Measurements from ENCODE around the gene GLRA1.
"Not testable (repeated sequence)": the region's sequence is repeated elsewhere in the genome, so short reads cannot be mapped to it uniquely, and the experiment has no call there.

The GLRA1 gene

DNA sequence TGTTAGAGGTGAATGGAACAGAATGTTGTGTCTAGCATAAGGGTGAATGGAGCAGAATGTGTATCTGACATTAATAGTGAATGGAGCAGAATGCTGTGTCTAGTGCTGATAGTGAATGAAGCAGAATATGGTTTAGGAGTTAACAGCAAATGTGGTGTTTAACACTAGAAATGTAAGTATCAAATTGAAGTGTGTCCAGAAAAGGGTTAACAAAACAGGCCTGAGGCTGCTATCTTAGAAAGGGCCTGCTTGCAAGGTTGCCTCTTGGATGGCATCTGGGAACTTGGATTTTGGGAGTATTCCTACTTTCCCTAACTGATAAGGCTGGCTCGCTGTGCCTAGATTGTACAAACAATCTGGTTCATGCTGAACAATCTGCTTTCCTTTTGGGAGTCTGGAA lies 76.8 kb downstream of the GLRA1 start:
- H3K4me3 ChIP-seq (ENCODE audit: low read length), result no peak overlapping the region
- no peak for TF ChIP-seq ZNF274 (IDR thresholded peaks at IDR 0.05; ENCODE audit: low read depth, low read length)

DNA sequence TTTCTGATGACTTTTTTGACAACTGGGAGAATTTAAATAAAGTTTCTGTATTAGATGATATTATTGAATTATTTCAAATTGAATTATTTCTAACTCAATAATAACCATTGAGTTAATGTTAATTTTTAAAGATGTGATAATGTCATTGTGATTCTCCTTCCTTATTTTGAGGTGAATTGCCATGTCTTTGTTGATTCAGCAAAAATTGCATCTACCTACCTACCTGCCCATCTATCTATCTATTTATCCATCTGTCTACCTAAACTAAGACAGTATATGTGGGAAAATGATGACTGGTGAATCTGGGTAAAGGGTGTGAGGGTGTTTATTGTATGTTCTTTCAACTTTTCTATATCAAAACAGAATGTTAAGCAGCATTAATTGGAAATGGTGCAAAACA lies 77.9 kb downstream of the GLRA1 start:
- H3K4me3 ChIP-seq (ENCODE audit: low read length), result no peak overlapping the region
- no peak for TF ChIP-seq ZNF274 (IDR thresholded peaks at IDR 0.05; ENCODE audit: low read depth, low read length)

DNA sequence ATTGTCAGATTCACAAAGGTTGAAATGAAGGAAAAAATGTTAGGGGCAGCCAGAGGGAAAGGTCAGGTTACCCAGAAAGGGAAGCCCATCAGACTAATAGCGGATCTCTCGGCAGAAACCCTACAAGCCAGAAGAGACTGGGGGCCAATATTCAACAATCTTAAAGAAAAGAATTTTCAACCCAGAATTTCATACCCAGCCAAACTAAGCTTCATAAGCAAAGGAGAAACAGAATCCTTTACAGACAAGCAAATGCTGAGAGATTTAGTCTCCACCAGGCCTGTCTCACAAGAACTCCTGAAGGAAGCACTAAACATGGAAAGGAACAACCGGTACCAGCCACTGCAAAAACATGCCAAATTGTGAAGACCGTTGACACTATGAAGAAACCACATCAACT lies 91.8 kb downstream of the GLRA1 start:
- not testable (repeated sequence) for H3K4me3 ChIP-seq (ENCODE audit: low read length)

DNA sequence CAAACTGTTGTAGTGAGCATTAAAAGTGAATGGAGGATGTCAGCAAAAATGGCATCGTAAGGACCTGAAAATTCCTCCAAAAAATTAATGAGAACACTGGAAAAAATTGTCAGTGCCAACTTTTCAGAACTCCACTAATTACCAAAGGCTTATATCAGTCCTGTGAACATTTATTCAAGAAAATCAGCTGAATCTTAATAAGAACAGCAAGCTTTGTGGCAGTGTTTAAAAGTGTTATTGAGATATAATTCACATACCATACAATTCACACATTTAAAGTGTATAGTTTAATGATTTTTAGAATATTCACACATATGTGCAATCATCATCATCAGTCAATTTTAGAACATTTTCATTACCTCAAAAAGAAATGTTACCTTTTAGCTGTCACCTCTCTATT lies 95.3 kb downstream of the GLRA1 start:
- TF ChIP-seq ZNF274 (IDR thresholded peaks at IDR 0.05; ENCODE audit: low read depth, low read length), result no peak
- H3K4me3 ChIP-seq (ENCODE audit: low read length), result no peak overlapping the region

DNA sequence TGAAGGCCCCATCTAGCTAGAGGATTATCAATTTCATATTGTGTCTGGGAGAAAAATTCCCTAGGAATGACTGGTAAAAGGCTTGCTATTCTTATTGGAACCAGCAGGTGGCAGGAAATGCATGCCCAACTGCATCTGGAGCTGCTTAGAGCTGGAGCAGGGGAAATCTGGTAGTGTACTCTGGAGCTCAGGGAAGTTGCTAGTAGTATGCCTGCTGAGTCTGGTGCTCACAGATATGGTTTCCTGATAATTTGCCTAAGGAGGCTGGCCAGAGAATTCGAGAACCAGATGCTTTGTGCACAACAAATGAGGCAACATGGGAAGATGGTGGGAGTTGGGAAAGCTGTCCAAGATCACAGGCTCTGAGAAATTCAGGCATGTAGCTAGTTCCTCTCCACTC lies 99.2 kb downstream of the GLRA1 start:
- TF ChIP-seq ZNF274 (IDR thresholded peaks at IDR 0.05; ENCODE audit: low read depth, low read length), result no peak
- H3K4me3 ChIP-seq (ENCODE audit: low read length), result no peak overlapping the region

DNA sequence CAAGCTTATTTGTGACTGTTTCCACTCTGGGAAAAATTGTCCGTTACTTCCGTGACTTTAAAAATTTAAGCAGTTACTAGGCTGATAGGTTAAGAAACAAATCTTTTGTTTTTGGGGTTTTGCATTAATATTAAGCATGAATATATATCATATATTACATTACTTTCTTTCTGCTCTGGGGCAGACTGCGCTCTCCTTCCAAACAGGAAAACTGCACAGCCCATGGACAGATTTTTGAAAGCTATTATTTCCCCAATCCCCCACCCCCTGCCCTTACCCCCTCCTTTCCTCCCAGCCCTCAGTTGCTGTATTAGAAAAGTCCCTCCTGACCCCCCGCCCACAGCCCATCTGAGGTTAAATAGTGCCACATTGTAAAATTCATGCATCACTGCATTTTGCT lies 102.5 kb downstream of the GLRA1 start:
- no peak for TF ChIP-seq ZNF274 (IDR thresholded peaks at IDR 0.05; ENCODE audit: low read depth, low read length)

DNA sequence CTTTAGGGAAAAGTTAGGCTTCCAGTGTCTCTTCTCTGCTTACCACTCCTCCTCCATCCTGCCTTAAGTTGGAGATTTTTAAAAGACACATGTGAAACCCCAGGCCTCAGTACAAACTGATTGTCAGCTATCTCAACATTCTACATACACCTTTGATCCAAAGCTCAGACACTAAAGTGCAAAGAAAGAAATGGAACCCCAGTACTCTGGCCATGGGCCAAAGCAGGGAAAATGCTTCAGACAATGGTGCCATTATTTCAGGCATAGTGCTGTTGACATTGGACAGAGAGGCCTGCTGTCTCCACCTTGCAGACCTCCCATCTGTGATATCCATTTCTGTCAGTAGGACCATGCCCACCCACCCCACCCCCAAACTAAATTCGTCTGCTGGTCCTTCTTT lies 103.7 kb downstream of the GLRA1 start:
- no peak for TF ChIP-seq ZNF274 (IDR thresholded peaks at IDR 0.05; ENCODE audit: low read depth, low read length)
- H3K4me3 ChIP-seq (ENCODE audit: low read length), result no peak overlapping the region

More for the DNA sequence above, 102.5 kb downstream of the GLRA1 start:
- no peak overlapping the region for H3K4me3 ChIP-seq (ENCODE audit: low read length)

DNA sequence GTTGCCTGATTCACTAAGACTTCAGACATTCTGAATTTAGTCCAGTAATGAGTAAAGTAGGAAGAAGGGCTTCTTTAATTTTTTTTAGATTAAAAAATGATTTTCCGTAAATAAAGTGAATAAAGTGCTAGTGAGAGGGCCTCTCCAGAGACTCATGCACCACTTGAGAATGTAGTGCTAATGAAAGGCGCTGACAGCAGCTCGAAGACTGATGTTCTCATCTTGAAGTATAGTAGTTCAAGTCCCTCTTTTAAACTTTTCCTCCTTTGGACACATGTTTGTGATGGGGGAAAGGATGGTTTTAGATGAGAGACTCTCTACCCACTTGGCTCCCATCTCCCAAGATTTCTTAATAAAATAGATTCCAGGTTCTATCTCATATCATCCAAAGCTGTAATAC lies 104.4 kb downstream of the GLRA1 start:
- no peak for TF ChIP-seq ZNF274 (IDR thresholded peaks at IDR 0.05; ENCODE audit: low read depth, low read length)
- no peak overlapping the region for H3K4me3 ChIP-seq (ENCODE audit: low read length)

DNA sequence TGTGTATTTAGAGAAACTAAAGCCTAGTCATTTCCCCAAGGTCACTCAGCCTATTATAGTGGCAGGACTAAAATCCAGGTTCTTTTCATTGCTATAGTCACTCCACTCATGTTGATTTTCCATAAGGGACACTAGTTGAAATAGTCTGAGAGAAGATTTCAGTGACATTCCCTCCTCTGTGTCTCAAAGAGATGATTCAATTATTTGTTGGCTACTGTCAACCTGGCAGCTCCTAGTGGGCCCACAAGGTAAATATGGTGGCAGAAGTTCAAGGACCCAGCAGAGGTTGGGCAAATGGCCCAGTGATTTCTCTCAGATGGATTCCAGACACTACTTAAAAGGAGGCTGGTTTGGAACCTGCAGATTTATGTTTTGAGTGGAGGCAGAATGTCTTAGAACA lies 104.8 kb downstream of the GLRA1 start:
- no peak for TF ChIP-seq ZNF274 (IDR thresholded peaks at IDR 0.05; ENCODE audit: low read depth, low read length)
- no peak overlapping the region for H3K4me3 ChIP-seq (ENCODE audit: low read length)

DNA sequence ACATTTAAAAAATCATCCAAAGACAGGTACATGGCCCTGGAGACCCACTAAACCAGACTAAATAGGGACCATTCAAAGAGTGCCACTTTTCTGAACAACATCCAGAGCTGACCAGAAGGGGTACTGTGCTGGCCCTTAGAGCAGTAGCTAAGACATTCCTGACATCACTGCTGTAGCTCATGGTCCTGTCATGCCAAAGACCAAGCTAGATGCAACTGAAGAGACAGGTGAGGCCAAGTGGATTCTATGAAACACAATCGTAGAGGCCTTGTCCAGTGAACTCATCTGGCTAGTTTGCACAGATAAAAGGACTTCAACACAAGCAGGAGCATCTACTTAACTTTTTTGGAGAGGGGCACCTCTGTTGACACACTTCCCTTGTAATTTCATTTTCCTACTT lies 109.6 kb downstream of the GLRA1 start:
- no peak for TF ChIP-seq ZNF274 (IDR thresholded peaks at IDR 0.05; ENCODE audit: low read depth, low read length)
- H3K4me3 ChIP-seq (ENCODE audit: low read length), result no peak overlapping the region

DNA sequence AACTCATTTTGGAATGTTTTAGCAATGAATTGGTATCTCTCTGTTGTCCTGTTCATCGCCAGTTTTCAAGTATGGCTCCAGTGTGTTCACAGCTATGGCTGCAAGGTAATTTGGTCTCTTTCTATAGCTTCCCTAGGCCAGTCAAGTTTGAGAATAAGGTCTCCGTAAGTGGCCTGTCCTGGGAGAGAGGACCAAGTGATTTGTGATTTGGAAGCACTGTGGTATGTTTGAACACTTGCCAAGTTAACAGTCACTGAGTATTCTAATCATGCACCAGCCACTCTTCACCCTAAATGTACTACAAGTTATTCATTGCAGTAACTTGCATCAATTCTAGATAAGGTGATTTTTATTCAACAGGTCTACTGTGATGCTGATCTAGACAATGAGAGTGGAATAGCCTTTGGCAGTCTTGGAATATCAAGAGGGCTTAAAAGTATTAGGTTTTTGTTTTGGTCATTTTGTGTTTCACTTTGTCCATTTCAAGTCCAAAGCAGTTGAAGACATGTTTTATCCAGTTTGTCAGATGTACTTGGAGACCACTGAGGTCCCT lies 111.8 kb downstream of the GLRA1 start:
- no peak overlapping the region for H3K4me3 ChIP-seq (ENCODE audit: low read length)
- TF ChIP-seq ZNF274 (IDR thresholded peaks at IDR 0.05; ENCODE audit: low read depth, low read length), result no peak

DNA sequence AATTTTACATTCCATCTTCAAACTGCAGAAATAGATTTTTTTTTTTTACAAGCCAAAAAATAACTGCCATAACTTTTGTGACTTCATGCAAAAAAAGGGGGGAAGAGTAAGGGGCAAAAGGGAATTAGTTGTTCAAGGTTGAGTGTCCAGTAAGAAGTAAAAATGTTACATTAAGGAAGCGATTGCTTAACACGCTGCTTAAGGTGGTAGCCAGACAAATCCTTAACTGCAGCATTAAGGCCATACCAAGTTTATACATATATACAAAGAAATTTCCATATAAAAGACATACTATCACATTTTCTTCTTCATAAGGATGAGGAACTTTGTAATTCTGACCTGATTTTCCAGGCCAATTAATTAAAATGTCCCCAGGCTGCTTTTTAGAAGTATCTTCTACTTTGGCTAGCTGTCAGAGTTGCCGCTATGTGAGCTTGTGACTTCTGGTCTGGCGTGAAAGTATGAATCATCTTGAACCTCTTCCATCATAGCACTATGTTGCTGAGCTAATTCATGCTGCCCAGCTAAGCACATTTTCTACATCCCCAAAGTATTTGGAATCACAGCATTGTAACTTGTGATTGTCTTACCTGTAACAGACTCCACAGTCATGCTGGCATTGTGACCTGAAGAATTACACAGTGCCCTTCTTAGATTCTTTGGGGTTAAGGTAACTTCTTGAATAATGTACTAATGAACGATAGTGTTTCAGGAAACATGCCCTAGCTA lies 112.9 kb downstream of the GLRA1 start:
- TF ChIP-seq ZNF274 (IDR thresholded peaks at IDR 0.05; ENCODE audit: low read depth, low read length), result no peak
- H3K4me3 ChIP-seq (ENCODE audit: low read length), result no peak overlapping the region

DNA sequence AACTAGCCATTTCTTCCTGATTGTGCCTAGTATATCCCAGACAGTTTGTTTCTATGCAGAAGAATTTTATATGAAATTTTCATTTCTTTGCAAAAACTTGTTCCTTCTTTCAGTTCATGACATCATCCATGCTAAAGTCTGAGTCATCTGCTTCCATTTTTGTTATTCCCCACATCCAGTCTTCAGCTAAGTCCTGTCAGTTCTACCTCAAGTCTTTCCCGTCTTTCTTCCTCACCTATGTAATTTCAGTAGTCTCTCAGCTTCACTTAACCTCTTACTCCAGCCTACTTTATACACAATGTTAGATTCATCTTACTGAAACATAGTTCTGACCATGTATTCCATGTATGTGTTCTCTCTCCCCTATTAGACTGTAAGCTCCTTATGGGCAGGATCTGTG lies 113.8 kb downstream of the GLRA1 start:
- H3K4me3 ChIP-seq (ENCODE audit: low read length), result no peak overlapping the region
- no peak for TF ChIP-seq ZNF274 (IDR thresholded peaks at IDR 0.05; ENCODE audit: low read depth, low read length)

DNA sequence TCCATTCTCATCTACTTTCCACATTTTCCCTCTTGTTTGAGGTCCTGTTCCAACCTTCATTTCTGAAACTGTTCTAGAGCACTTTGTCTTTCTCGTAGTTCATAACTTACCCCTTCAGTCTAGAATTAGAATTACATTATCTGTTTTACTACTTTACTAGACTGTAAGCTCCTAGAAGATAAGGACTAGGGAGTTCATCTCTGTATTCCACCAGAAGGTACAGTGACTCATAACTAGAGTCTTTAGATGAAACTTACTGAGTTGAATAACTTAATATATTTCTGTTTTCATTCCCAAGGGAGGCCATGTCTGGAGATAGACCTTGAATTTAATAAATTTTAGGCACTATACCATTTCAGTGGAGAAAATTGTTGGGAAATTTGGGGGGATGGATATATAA lies 114.2 kb downstream of the GLRA1 start:
- no peak for TF ChIP-seq ZNF274 (IDR thresholded peaks at IDR 0.05; ENCODE audit: low read depth, low read length)
- no peak overlapping the region for H3K4me3 ChIP-seq (ENCODE audit: low read length)

DNA sequence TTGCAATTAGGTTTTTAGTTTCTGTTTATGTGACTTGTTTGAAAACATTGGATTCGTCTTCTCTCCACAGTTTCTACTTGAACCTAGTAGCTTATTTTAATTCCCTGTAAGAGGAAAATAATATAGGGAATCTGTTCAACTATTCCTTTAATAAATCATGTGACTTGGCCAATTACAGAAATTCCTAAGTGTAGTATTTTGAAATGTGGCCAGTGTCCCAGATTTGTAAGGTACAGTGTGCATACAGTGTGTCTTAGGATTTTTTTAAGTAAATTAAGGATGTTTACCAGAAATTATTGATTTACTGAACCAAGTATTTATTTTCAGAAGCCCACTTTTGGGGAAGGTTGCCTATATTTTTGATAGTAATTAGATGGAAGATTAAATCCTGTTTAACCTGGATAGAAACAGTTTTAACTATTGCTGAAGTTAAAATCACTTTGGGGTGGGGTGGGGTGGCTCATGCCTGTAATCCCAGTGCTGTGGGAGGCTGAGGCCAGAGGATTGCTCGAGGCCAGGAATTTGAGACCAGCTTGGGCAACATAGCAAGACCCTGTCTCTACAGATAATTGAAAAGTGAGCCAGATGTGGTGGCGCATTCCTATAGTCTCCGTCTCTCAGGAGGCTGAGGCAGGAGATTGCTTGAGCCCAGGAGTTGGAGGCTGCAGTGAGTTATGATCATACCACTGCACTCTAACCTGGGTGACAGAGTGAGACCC lies 116.0 kb downstream of the GLRA1 start:
- TF ChIP-seq ZNF274 (IDR thresholded peaks at IDR 0.05; ENCODE audit: low read depth, low read length), result no peak
- H3K4me3 ChIP-seq (ENCODE audit: low read length), result no peak overlapping the region

Measured in GM08714 (cell line).